GM12878 (cell line): Measurements from ENCODE around the gene CSF1.

Experiments used
- EP300 ChIP-seq, 2 experiments: fragments of 150-350 bp in 1 of 2; IDR thresholded peaks; 2 replicates each; pipeline ENCODE4 v1.6.1; 2011 to 2012; ENCODE audit warnings: low read depth in 2 of 2, low read length in 2 of 2, borderline replicate concordance in 1 of 2, improper control_type of control experiment in 1 of 2, inconsistent platforms in 1 of 2; ENCODE audit not compliant: control insufficient read depth in 1 of 2
- FOS ChIP-seq: IDR thresholded peaks from 3 replicates; pipeline ENCODE4 v1.6.1; 2011; ENCODE audit warnings: borderline replicate concordance; ENCODE audit not compliant: insufficient read length; ENCODE audit errors: extremely low read depth
- FOXK2 ChIP-seq: fragments of 450-650 bp; IDR thresholded peaks from 2 replicates; pipeline ENCODE4 v1.6.1; 2017; ENCODE audit warnings: mild to moderate bottlenecking, moderate library complexity
- JUNB ChIP-seq: IDR thresholded peaks from 2 replicates; pipeline ENCODE4 v1.6.1; 2016; ENCODE audit warnings: antibody characterized with exemption, mild to moderate bottlenecking
- MEF2A ChIP-seq: IDR thresholded peaks from 2 replicates; pipeline ENCODE4 v1.6.1; 2011; ENCODE audit warnings: low read depth, mild to moderate bottlenecking, low read length, moderate library complexity; ENCODE audit not compliant: insufficient read depth
- MYC ChIP-seq: IDR thresholded peaks from 2 replicates; pipeline ENCODE4 v1.6.1; 2011; ENCODE audit warnings: mild to moderate bottlenecking, low read length, moderate library complexity, inconsistent platforms; ENCODE audit not compliant: insufficient read depth, insufficient replicate concordance, insufficient read length, severe bottlenecking
- NBN ChIP-seq: fragments of 450-650 bp; IDR thresholded peaks from 2 replicates; pipeline ENCODE4 v1.6.1; 2016
- SPI1 ChIP-seq: IDR thresholded peaks from 2 replicates; pipeline ENCODE4 v1.6.1; 2011; ENCODE audit warnings: low read depth, mild to moderate bottlenecking, low read length, moderate library complexity, borderline replicate concordance; ENCODE audit not compliant: insufficient read depth
- TAF1 ChIP-seq: IDR thresholded peaks from 2 replicates; pipeline ENCODE4 v1.6.1; 2011; ENCODE audit warnings: mild to moderate bottlenecking, low read depth, low read length, borderline replicate concordance
- YBX1 ChIP-seq: fragments of 450-650 bp; IDR thresholded peaks from 2 replicates; pipeline ENCODE4 v1.6.1; 2016; ENCODE audit warnings: antibody characterized with exemption
- TF ChIP-seq, protein P1 (sequence below), 3 experiments: IDR thresholded peaks in 2 of 3; conservative IDR thresholded peaks in 1 of 3; 2 replicates each; pipeline ENCODE4 v1.5.1; 2011; ENCODE audit warnings: low read depth in 3 of 3, low read length in 3 of 3, mild to moderate bottlenecking in 3 of 3, control low read depth in 2 of 3, moderate library complexity in 2 of 3, inconsistent platforms in 1 of 3, mixed read lengths in 1 of 3; ENCODE audit not compliant: control insufficient read depth in 2 of 3, insufficient read depth in 1 of 3; ENCODE audit errors: extremely low read depth in 1 of 3
- TF ChIP-seq, protein P2 (sequence below): fragments of 450-650 bp; IDR thresholded peaks from 2 replicates; pipeline ENCODE4 v1.6.1; 2017; ENCODE audit warnings: mild to moderate bottlenecking, moderate library complexity
- TF ChIP-seq, protein P3 (sequence below): fragments of 450-650 bp; IDR thresholded peaks from 2 replicates; pipeline ENCODE4 v1.6.1; 2018; ENCODE audit warnings: mild to moderate bottlenecking, low read depth, moderate library complexity; ENCODE audit not compliant: partially characterized antibody

DNA sequence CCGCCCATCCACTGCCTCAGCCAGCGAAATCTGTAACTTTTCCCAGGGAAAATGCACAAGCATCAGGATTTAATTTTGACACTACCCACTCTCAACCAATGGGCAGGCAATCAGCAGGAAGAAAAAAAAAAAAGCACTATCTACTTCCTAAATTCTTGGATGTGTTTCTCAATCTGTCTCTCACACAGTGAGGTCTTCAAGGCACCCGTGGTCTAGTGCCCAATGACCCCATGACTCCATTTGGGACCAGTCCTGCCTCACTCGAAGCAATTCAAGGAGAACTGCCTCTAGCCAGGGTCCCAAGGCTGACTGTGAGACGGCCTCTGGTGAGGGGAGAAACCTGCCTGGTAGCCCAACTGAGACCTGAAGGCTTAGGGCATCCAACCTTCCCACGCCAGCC is 35.9 kb downstream of the CSF1 start:
- TF ChIP-seq, protein P1, sequence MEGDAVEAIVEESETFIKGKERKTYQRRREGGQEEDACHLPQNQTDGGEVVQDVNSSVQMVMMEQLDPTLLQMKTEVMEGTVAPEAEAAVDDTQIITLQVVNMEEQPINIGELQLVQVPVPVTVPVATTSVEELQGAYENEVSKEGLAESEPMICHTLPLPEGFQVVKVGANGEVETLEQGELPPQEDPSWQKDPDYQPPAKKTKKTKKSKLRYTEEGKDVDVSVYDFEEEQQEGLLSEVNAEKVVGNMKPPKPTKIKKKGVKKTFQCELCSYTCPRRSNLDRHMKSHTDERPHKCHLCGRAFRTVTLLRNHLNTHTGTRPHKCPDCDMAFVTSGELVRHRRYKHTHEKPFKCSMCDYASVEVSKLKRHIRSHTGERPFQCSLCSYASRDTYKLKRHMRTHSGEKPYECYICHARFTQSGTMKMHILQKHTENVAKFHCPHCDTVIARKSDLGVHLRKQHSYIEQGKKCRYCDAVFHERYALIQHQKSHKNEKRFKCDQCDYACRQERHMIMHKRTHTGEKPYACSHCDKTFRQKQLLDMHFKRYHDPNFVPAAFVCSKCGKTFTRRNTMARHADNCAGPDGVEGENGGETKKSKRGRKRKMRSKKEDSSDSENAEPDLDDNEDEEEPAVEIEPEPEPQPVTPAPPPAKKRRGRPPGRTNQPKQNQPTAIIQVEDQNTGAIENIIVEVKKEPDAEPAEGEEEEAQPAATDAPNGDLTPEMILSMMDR (IDR thresholded peaks at IDR 0.05 in 2 of 3, conservative IDR thresholded peaks at IDR 0.05 in 1 of 3; ENCODE audit: control insufficient read depth in 2 of 3, extremely low read depth in 1 of 3, insufficient read depth in 1 of 3, low read depth in 3 of 3, low read length in 3 of 3): no peak
- no peak for TF ChIP-seq TAF1
- TF ChIP-seq MEF2A: no peak
- TF ChIP-seq EP300 (IDR thresholded peaks at IDR 0.05; ENCODE audit: borderline replicate concordance in 1 of 2, control insufficient read depth in 1 of 2, low read depth in 2 of 2, low read length in 2 of 2): no peak
- TF ChIP-seq, protein P2, sequence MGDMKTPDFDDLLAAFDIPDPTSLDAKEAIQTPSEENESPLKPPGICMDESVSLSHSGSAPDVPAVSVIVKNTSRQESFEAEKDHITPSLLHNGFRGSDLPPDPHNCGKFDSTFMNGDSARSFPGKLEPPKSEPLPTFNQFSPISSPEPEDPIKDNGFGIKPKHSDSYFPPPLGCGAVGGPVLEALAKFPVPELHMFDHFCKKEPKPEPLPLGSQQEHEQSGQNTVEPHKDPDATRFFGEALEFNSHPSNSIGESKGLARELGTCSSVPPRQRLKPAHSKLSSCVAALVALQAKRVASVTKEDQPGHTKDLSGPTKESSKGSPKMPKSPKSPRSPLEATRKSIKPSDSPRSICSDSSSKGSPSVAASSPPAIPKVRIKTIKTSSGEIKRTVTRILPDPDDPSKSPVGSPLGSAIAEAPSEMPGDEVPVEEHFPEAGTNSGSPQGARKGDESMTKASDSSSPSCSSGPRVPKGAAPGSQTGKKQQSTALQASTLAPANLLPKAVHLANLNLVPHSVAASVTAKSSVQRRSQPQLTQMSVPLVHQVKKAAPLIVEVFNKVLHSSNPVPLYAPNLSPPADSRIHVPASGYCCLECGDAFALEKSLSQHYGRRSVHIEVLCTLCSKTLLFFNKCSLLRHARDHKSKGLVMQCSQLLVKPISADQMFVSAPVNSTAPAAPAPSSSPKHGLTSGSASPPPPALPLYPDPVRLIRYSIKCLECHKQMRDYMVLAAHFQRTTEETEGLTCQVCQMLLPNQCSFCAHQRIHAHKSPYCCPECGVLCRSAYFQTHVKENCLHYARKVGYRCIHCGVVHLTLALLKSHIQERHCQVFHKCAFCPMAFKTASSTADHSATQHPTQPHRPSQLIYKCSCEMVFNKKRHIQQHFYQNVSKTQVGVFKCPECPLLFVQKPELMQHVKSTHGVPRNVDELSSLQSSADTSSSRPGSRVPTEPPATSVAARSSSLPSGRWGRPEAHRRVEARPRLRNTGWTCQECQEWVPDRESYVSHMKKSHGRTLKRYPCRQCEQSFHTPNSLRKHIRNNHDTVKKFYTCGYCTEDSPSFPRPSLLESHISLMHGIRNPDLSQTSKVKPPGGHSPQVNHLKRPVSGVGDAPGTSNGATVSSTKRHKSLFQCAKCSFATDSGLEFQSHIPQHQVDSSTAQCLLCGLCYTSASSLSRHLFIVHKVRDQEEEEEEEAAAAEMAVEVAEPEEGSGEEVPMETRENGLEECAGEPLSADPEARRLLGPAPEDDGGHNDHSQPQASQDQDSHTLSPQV: no peak
- TF ChIP-seq FOS: no peak
- no peak for TF ChIP-seq FOXK2
- no peak for TF ChIP-seq YBX1
- TF ChIP-seq JUNB: no peak
- TF ChIP-seq, protein P3, sequence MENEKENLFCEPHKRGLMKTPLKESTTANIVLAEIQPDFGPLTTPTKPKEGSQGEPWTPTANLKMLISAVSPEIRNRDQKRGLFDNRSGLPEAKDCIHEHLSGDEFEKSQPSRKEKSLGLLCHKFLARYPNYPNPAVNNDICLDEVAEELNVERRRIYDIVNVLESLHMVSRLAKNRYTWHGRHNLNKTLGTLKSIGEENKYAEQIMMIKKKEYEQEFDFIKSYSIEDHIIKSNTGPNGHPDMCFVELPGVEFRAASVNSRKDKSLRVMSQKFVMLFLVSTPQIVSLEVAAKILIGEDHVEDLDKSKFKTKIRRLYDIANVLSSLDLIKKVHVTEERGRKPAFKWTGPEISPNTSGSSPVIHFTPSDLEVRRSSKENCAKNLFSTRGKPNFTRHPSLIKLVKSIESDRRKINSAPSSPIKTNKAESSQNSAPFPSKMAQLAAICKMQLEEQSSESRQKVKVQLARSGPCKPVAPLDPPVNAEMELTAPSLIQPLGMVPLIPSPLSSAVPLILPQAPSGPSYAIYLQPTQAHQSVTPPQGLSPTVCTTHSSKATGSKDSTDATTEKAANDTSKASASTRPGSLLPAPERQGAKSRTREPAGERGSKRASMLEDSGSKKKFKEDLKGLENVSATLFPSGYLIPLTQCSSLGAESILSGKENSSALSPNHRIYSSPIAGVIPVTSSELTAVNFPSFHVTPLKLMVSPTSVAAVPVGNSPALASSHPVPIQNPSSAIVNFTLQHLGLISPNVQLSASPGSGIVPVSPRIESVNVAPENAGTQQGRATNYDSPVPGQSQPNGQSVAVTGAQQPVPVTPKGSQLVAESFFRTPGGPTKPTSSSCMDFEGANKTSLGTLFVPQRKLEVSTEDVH: no peak
- TF ChIP-seq MYC: no peak
- TF ChIP-seq NBN: no peak
- no peak for TF ChIP-seq SPI1
